ENCODE data around the gene RHEB. TPM values are rescaled to one million over a fixed set of nuclear protein-coding genes. Genes with fewer than 3 reads are reported as not detected.

RHEB gene
- total RNA-seq, 2 donors from 2014 or later = 37.3 to 55.5 TPM

DNA sequence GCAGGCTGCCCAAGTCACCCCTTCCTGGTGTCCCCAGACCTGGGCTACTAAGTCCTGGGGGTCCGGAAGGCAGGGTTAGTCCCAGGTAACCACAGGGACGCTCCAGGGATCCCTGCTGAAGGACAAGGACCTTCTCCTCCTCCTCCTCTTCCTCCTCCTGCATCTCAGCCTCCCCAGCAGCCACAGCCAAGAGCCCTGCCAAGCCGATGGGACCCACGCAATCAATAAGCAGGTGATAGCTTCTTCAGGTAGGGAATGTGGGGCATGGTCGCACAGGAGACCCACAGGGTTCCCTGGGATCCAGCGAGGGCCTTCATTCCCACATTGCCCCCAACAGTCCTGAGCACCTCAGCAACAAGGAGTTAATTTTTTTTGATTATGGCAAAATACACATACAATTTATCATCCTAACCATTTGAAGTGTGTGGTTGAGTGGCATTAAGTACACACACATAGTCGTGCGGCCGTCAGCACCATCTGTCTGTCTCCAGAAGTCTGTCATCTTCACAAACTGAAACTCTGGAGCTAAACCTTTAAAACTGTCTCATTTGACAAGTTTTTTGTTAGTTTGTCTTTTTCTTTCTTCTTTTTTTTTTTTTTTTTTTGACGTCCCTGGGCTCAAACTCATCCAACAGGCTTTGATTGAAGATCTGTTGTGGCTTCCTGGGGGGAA is 91.9 kb downstream of the RHEB start:
- peaks cover 12% of the 10 kb centered on the region for H3K4me1 Mint-ChIP-seq
- no peak for ATAC-seq (replicated peaks)
- H3K27me3 Mint-ChIP-seq = no peaks in the 10 kb centered on the region
- no peaks in the 10 kb centered on the region for H3K36me3 Mint-ChIP-seq (ENCODE audit: low read depth)
- no peak overlapping the region for H3K4me3 Mint-ChIP-seq
- no peaks in the 10 kb centered on the region for H3K9me3 Mint-ChIP-seq
- peak overlapping the region; percentile 38 for H3K27ac Mint-ChIP-seq

DNA sequence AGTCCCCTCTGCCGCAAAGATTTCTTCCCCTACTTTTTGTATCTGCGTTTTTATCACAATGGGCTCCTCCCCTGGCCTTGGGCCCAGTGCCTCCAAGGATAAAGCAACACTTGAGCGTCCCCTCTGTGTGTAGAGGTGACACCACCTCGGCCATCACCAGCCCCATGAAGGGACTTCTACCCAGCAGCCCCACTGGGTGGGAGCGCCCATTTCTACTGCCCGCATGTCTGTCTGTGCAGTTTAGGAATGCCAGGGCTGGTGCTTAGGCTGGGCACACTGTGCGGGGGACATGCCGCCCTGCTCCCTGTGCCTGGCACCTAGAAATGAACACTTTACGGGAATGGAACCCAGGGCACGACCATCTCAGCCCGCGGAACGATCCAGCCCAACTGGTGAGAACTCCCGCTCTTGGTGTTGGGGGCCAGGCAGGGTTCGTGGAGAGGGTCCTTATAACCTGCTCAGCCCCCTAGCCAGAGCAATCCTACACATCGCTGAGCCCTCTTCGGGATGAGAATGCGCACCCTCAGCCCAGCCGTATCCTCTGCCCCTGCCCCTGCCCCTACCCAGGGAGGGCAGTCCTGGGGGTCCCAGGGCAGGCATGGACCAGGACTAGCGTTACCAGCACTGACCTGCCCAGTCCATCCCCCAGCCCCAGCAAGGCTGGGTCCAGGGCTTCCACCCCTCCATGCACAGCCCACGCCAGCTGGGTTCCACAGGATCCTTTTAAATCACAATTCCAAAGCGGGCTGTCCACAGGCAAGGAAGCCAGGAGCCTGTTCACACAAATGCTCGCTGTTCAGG is 92.6 kb downstream of the RHEB start:
- Mint-ChIP-seq H3K9me3 (no peaks in the 10 kb centered on the region), H3K27ac (no peak overlapping the region), H3K27me3 (no peaks in the 10 kb centered on the region), H3K4me3 (no peak overlapping the region), H3K4me1 (peaks cover 10% of the 10 kb centered on the region), H3K36me3 (ENCODE audit: low read depth) (no peaks in the 10 kb centered on the region)
- no peak for ATAC-seq (replicated peaks)

DNA sequence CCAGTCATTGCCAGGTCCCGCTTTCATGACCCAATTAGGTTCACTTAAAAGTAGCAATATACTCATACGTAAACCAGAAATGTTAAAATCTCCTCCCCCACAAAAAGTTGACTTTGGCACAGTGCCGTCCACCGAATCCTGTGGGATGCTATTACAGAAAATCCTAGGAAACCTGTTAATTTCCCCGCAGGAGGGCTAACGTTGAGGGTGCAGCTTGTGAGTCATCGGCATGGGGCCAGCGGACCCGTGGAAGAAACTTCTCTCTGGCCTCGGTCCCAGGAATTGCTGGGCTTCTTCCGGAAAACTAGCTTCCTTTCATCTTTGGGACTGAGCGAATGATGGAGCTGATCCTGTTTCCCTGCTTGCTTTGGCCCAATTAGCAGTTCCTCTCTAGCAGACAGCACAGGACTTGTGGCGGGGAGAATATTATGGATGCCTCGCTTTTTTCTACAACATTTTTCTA is 93.2 kb downstream of the RHEB start:
- H3K4me3 Mint-ChIP-seq = no peak overlapping the region
- no peak overlapping the region for H3K27ac Mint-ChIP-seq
- no peaks in the 10 kb centered on the region for H3K36me3 Mint-ChIP-seq (ENCODE audit: low read depth)
- no peaks in the 10 kb centered on the region for H3K27me3 Mint-ChIP-seq
- H3K9me3 Mint-ChIP-seq = no peaks in the 10 kb centered on the region
- H3K4me1 Mint-ChIP-seq = peaks cover 10% of the 10 kb centered on the region
- no peak for ATAC-seq (replicated peaks)

DNA sequence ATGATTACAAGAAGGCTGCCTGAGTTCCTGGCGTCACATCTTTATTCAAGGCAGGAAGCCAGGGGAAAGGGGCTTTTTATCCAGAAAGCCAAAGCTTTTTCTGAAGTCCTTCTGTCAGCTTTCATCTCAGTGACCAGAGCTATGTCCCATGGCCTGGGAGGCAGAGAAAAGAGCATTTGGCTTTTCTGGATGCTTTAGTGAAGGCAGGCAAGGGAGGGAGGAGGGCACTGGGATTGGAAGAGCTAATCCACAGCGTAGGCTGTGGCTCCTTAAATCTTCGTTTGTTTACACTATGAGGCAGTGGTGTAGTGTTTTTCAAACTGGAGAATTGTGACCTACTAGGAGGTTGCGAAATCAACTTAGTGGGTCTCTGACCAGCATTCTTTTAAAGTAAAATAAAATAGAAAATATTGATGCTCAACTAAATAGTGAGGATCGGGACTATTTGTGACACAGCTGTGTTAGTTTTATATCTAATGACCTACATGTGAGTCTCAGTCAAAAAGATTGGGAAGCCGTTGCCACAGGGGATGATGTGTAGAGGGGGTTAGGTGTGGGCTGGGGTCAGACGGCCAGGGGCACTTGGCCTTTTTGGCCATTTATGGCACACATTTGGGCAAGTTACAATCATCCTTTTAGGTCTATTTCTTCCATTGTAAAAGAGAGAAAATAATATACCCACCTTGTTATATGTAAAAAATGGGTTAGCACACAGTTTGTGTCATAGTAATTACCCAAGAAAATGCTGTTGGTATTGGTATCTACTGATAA is 93.8 kb downstream of the RHEB start:
- Mint-ChIP-seq H3K4me1 (peaks cover 10% of the 10 kb centered on the region), H3K9me3 (no peaks in the 10 kb centered on the region), H3K36me3 (ENCODE audit: low read depth) (no peaks in the 10 kb centered on the region), H3K27ac (no peak overlapping the region), H3K4me3 (no peak overlapping the region), H3K27me3 (no peaks in the 10 kb centered on the region)
- ATAC-seq (replicated peaks) = no peak

DNA sequence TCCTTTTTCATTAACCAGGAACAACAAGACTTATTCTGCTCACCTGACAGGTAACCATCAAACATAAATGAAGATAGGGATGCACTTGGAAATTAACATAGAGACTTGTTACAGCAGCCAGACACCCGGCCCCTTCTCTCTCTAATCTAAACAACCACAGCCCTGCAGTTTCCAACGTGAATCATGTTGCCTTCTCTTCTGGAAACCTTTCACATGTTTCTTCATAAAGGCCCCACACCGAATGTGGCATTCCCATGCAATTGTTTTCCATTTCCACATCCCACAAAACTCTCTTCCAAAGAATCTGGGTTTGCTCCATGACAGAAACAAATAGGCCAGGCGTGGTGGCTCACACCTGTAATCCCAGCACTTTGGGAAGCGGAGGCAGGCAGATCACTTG is 94.9 kb downstream of the RHEB start:
- Mint-ChIP-seq H3K4me1 (peaks cover 6% of the 10 kb centered on the region), H3K27ac (no peak overlapping the region), H3K36me3 (ENCODE audit: low read depth) (no peaks in the 10 kb centered on the region), H3K9me3 (peaks cover 3% of the 10 kb centered on the region), H3K27me3 (no peaks in the 10 kb centered on the region), H3K4me3 (no peak overlapping the region)
- ATAC-seq (replicated peaks) = no peak

DNA sequence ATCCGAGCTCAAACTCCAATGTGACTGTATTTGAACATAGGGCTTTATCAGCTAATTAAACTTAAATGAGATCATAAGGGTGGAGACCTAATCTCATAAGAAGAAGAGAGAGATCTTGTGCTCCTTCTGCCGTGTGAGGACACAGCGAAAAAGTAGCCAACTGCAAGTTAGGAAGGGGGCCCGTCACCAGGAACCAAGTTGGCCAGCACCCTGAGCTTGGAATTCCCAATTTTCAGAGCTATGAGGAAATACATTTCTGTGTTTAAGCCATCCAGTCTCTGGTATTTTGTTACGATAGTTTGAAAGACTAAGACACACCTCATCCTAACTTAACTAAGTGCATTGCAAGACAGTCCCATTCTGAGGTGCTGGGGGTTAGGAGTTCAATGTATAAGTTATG is 95.8 kb downstream of the RHEB start:
- H3K27ac Mint-ChIP-seq = no peak overlapping the region
- H3K4me3 Mint-ChIP-seq = no peak overlapping the region
- no peaks in the 10 kb centered on the region for H3K27me3 Mint-ChIP-seq
- peaks cover 3% of the 10 kb centered on the region for H3K9me3 Mint-ChIP-seq
- H3K4me1 Mint-ChIP-seq = no peaks in the 10 kb centered on the region
- ATAC-seq (replicated peaks) = no peak
- no peaks in the 10 kb centered on the region for H3K36me3 Mint-ChIP-seq (ENCODE audit: low read depth)

DNA sequence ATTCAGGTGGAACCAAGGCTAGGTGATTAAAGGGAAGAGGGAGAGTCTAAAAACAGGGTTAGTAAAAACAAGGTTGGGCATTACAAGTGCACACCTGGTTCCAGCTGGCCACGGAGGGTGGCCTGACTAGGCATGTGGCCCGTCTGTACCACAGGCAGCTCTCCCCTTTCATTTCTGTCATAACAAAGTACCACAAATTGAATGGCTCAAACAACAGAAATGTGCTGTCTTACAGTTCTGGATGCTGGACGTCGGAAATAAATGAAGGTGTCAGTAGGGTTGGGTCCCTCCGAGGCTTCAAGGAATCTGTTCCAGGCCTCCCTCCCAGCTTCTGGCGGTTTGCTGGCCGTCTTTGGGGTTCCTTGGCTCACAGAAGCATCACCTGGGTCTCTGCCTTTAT is 96.5 kb downstream of the RHEB start:
- no peaks in the 10 kb centered on the region for H3K27me3 Mint-ChIP-seq
- no peaks in the 10 kb centered on the region for H3K4me1 Mint-ChIP-seq
- no peaks in the 10 kb centered on the region for H3K36me3 Mint-ChIP-seq (ENCODE audit: low read depth)
- no peak for ATAC-seq (replicated peaks)
- no peak overlapping the region for H3K4me3 Mint-ChIP-seq
- H3K27ac Mint-ChIP-seq = no peak overlapping the region
- peaks cover 3% of the 10 kb centered on the region for H3K9me3 Mint-ChIP-seq

DNA sequence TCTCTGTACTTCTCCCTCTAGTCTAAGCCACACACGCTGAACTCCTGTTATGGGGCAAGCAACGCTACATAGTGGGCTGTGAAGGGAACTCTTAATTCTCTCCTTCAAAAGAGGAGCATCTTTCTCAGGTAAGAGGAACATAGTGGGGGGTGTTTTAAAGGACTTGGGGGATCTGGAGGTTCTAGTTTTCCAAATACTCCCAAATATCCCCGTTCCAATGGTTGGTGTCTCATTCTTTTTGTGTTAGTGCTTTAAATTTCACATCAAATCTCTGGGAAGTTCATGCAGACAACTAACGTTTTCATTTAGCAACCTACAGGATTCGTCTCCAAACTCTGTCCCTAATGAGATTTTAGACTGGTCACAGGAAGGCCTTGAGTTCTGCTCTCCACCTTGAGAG is 97.5 kb downstream of the RHEB start:
- no peaks in the 10 kb centered on the region for H3K27me3 Mint-ChIP-seq
- no peaks in the 10 kb centered on the region for H3K4me1 Mint-ChIP-seq
- H3K4me3 Mint-ChIP-seq = no peak overlapping the region
- H3K27ac Mint-ChIP-seq = no peak overlapping the region
- no peak for ATAC-seq (replicated peaks)
- H3K9me3 Mint-ChIP-seq = peaks cover 3% of the 10 kb centered on the region
- no peaks in the 10 kb centered on the region for H3K36me3 Mint-ChIP-seq (ENCODE audit: low read depth)

DNA sequence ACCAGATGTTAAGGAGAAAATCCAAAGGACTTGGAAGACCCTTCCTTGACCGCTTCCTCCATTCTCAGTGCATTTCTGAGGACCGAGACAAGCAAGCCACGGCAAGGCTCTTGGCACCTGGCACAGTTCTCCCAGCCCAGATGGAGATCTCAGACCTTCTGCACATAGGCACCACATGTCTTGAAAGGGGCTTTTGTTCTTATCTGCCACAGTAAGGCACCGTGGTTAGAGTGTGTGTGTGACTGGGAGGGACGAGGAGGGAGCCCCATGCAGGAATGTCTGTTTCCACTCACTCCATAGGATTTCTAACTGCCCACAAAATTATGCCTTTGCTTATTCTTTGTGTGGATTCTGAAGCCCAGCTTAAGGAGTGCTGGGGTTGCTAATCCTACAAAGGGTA is 99.6 kb downstream of the RHEB start:
- Mint-ChIP-seq H3K27ac (no peak overlapping the region), H3K4me3 (no peak overlapping the region), H3K9me3 (peaks cover 3% of the 10 kb centered on the region), H3K36me3 (ENCODE audit: low read depth) (no peaks in the 10 kb centered on the region), H3K27me3 (no peaks in the 10 kb centered on the region), H3K4me1 (peaks cover 4% of the 10 kb centered on the region)
- ATAC-seq (replicated peaks) = no peak

DNA sequence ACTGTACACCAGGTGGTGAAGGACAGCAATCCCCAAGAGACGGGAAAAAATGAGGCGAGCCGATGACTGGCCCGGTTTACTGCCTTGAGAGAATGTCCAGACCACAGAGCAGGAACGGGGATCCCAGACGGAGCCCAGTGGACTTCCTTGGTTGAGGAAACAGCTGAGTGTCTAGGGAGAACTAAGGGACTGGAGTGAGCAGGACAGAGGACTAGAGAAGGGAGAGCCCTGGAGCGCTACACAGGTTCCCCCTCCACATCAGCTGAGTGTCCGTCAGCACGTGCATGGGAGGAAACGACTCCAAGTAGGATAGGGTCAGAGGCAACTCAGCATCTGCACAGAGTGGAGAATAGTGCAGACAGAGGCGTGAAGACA is 102.8 kb downstream of the RHEB start:
- Mint-ChIP-seq H3K4me1 (peaks cover 17% of the 10 kb centered on the region), H3K9me3 (peaks cover 7% of the 10 kb centered on the region), H3K36me3 (ENCODE audit: low read depth) (no peaks in the 10 kb centered on the region), H3K27ac (no peak overlapping the region), H3K27me3 (no peaks in the 10 kb centered on the region), H3K4me3 (no peak overlapping the region)
- ATAC-seq (replicated peaks) = no peak

DNA sequence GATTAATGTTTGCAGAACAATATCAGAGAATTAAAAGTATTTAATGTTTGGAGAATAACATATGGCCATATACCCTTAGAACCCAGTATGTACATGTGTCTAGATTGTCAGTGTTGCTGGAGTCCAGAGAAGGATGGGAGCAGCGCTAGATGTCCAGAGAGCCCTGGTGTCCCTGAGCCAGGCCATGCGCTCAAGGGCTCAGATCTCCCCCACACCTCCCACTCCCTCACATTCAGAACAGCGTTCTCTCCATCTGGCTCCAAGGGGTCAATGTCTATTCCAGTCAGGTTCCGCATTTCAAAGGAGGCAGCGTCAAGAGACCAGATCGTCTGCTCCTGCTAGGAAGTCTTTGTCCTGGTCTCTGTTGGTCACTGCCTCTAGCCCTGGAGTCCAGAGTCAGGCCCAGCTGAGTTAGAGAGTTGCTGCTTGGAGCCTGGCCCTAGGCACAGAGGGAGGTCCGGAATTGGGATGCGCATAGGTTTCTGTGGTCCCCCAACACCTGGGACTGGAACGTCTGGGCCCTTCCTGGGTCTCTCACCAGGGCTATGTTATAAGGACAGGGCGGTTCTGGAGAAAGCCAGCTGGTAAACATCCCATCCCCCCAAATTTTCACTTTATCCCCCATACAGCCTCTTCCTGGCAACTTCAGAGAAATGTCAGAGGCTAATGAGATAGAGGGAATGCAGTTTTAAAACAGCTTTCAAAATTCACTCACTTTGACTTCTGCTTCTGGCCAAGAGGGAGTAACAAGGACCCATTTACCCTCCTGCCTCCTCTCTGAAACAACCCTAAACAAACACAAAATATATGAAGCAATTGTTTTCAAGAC is 103.4 kb downstream of the RHEB start:
- Mint-ChIP-seq H3K27ac (no peak overlapping the region), H3K9me3 (peaks cover 7% of the 10 kb centered on the region), H3K36me3 (ENCODE audit: low read depth) (no peaks in the 10 kb centered on the region), H3K4me3 (no peak overlapping the region), H3K4me1 (peaks cover 17% of the 10 kb centered on the region), H3K27me3 (peaks cover under 1% of the 10 kb centered on the region)
- no peak for ATAC-seq (replicated peaks)
